Measurements from ENCODE around the gene CNOT8. TPM values are rescaled to one million over a fixed set of nuclear protein-coding genes. Genes with fewer than 3 reads are reported as not detected.

Gene CNOT8
- total and polyA plus RNA-seq, 2 donors (not counting 3 experiments of a cell fraction or from before 2014, with no cell fraction given): 42.6 to 53.7 TPM

DNA sequence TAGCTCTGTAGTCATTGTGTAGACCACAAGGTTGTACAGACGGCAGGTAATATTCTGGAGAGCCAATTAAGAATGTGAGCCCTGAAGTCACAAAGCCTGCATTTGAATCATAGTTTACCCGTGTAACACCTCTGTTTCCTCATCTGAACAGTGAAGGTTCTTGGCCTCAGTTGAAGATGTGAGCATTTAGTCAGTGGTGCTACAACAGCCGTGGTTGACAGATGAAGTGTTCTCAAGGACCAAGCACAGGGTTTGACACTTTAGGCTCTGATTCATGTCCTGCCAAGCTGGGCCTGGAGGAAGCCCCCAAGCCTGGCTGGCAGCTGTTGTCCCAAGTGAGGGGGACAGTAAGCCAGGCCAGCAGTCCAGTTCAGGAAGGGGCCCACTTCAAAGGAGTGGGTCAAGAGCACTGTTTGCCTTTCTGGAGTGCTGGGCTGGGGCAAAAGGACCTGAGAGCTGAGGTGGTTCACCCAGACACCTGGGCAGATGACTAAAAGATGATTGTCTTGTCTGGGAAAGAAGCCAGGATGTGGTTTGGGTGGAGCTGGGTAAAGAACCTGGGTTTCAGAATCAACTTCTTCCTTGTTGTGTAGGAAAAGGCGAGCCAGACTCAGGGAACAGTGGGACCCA is 28.7 kb upstream of the CNOT8 start:
- no peaks in the 10 kb centered on the region for H3K4me1 ChIP-seq (ENCODE audit: control insufficient read depth, extremely low read depth, insufficient read depth, low read length)
- H3K36me3 ChIP-seq (ENCODE audit: control insufficient read depth in 2 of 2, extremely low read depth in 1 of 2, insufficient read depth in 2 of 2, low read length in 2 of 2): peaks cover 0 to 15% of the 10 kb centered on the region in 2 experiments
- FAIRE-seq (no peak), DNase-seq (ENCODE audit: low read depth, low spot score) (no peak)
- BruUV-seq (replicated peaks): no TSS peak
- H4K20me1 ChIP-seq (replicated peaks; ENCODE audit: control insufficient read depth, extremely low read depth, insufficient read depth, low read length): no peaks in the 10 kb centered on the region
- TF ChIP-seq JUN (IDR thresholded peaks at IDR 0.05; ENCODE audit: borderline replicate concordance, insufficient read depth, insufficient read length, low read depth) (no peak), FOS (IDR thresholded peaks at IDR 0.05; ENCODE audit: borderline replicate concordance, insufficient read depth, low read length) (no peak), GATA2 (IDR thresholded peaks at IDR 0.05; ENCODE audit: insufficient read depth, insufficient read length, low read depth, low read length) (no peak), POLR2AphosphoS5 (IDR thresholded peaks at IDR 0.05; ENCODE audit: insufficient read depth, low read depth, low read length) (no peak), POLR2A (IDR thresholded peaks at IDR 0.05; ENCODE audit: low read depth, low read length) (no peak), EZH2 (IDR thresholded peaks at IDR 0.05; ENCODE audit: borderline replicate concordance, low read depth, low read length, severe bottlenecking) (no peak), MYC (IDR thresholded peaks at IDR 0.05; ENCODE audit: low read depth, low read length) (no peak)
- TF ChIP-seq, protein P1, sequence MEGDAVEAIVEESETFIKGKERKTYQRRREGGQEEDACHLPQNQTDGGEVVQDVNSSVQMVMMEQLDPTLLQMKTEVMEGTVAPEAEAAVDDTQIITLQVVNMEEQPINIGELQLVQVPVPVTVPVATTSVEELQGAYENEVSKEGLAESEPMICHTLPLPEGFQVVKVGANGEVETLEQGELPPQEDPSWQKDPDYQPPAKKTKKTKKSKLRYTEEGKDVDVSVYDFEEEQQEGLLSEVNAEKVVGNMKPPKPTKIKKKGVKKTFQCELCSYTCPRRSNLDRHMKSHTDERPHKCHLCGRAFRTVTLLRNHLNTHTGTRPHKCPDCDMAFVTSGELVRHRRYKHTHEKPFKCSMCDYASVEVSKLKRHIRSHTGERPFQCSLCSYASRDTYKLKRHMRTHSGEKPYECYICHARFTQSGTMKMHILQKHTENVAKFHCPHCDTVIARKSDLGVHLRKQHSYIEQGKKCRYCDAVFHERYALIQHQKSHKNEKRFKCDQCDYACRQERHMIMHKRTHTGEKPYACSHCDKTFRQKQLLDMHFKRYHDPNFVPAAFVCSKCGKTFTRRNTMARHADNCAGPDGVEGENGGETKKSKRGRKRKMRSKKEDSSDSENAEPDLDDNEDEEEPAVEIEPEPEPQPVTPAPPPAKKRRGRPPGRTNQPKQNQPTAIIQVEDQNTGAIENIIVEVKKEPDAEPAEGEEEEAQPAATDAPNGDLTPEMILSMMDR (IDR thresholded peaks at IDR 0.05; ENCODE audit: extremely low read depth in 1 of 2, insufficient read depth in 1 of 2, low read depth in 1 of 2, low read length in 2 of 2): no peak
- TF ChIP-seq, protein P2, sequence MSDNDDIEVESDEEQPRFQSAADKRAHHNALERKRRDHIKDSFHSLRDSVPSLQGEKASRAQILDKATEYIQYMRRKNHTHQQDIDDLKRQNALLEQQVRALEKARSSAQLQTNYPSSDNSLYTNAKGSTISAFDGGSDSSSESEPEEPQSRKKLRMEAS (IDR thresholded peaks at IDR 0.05; ENCODE audit: insufficient read depth, insufficient read length): no peak
- no peak overlapping the region for H3K9ac ChIP-seq (replicated peaks; ENCODE audit: extremely low read depth, insufficient read depth, low read length)
- H3K27me3 ChIP-seq (ENCODE audit: control insufficient read depth in 2 of 2, insufficient read depth in 2 of 2, low read length in 2 of 2): no peaks in the 10 kb centered on the region
- H3K4me2 ChIP-seq (ENCODE audit: insufficient read depth, low read length): no peak overlapping the region
- intact Hi-C loops (cut with micrococcal nuclease) (no loop called here), dilution Hi-C loops (cut with MboI; ENCODE audit: extremely low pct_ligation_motif_present, low sequenced_read_pairs) (no loop called here)
- no peak overlapping the region for H2AFZ ChIP-seq (ENCODE audit: low read depth, low read length)
- H3K9me1 ChIP-seq (replicated peaks; ENCODE audit: control insufficient read depth, extremely low read depth, insufficient read depth, low read length): no peaks in the 10 kb centered on the region
- POLR2A ChIA-PET: no interaction called here
- H3K79me2 ChIP-seq (ENCODE audit: control insufficient read depth, insufficient read depth, low read length): no peaks in the 10 kb centered on the region
- no peaks in the 10 kb centered on the region for H3K9me3 ChIP-seq (replicated peaks; ENCODE audit: control insufficient read depth, insufficient read depth, low read length)
- H3K27ac ChIP-seq (ENCODE audit: insufficient read depth, low read depth, low read length): no peak overlapping the region
- CTCF ChIA-PET: interaction anchor here (1.8 kb wide), 1 partner anchor 15 kb away, joined by 5 read pairs; no protein-coding TSS in a partner anchor
- no peak overlapping the region for H3K4me3 ChIP-seq (replicated peaks in 1 of 3; ENCODE audit: insufficient read depth in 1 of 3, low read depth in 1 of 3, low read length in 3 of 3)

All from endothelial cell of umbilical vein (primary cell).